Left colon (tissue), 2 donors: ENCODE results near the gene TXLNA. TPM values are rescaled to one million over a fixed set of nuclear protein-coding genes. Genes with fewer than 3 reads are reported as not detected.

Source experiments
- ATAC-seq: fragments of 200-7000 bp; cut with Tn5 transposase; one replicate; pipeline ENCODE4 v1.9.1; 2020; ENCODE audit warnings: mild to moderate bottlenecking, moderate library complexity
- DNase-seq, 2 donors: peaks; one replicate each; pipeline ENCODE4 v3.0.0-alpha.2; 2020
- intact Hi-C, 2 donors: fragments of 100-400 bp; cut with DNase I in 1 of 2; cut with micrococcal nuclease in 1 of 2; formaldehyde crosslinking; loops; one replicate each; pipeline versions ENCODE4 v1.11.2 to v1.14.0; 2022; cut with DNase I, micrococcal nuclease
- total RNA-seq, 2 donors: library from RNA; stranded (reverse); fragmentation: NEBNext Ultra II Directional; extraction: Animal tissue kit (Norgen Biotek cat#: 25700); gene quantifications; one replicate each; pipeline ENCODE4 v1.2.1, GENCODE V29; 2021
- donor health status: DM: no; HTN: no; CAD: no.
- donor health status: DM: yes; HTN: yes; CAD: no.

Gene TXLNA
- total RNA-seq, 2 donors from 2014 or later = 34.5 to 37.6 TPM

GRCh38 chr1:32181065-32181464 lies 1.6 kb downstream of the TXLNA start:
- no peak for DNase-seq

DNA sequence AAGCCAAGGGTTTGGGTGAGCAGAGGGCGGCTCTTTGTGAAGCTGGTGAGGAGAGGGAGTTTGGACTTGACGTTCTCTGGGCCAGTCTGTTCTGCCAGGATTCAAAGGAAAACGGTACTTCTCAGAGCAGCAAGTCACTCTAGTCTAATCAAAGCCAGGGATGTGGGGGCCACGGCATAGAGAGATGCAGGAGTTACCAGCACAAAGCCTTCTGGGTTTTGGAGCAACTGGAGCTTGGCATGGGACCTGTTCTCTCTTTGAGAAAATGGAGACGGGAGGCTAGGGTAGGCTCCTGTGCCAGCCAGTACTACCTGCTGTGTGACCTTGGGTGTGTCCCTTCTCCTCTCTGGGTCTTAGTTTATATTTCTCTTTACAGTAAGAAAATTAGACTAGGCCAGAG lies 2.1 kb downstream of the TXLNA start:
- DNase-seq (no peak), ATAC-seq (no peak)
- intact Hi-C loops = no loop called here

More at GRCh38 chr1:32181065-32181464, 1.6 kb downstream of the TXLNA start:
- ATAC-seq = no peak
- intact Hi-C loops = no loop called here

DNA sequence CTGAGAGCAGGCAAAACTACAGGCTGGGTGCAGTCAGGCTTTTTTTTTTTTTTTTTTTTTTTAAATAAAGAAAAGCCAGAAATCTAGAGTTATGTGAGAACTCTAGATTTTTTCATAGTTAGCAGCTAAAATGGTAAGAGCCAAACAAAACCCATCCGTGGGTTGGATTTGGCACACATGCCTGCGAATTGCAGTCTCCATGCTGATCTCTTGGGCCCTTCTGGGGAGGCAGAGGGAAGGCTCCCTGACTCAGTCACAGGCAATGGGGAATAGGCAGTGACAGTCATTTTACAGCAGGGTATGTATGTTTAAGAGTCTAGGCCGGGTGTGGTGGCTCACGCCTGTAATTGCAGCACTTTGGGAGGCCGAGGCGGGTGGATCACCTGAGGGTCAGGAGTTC lies 2.6 kb downstream of the TXLNA start:
- DNase-seq (no peak), ATAC-seq (no peak)
- intact Hi-C loops = no loop called here

- intact Hi-C loops = no loop called here
- DNase-seq (no peak), ATAC-seq (no peak)
These were observed 5.2 kb downstream of the TXLNA start for GRCh38 chr1:32184650-32185049.

- ATAC-seq = no peak
These were observed 6.6 kb downstream of the TXLNA start for GRCh38 chr1:32186077-32186476.

DNA sequence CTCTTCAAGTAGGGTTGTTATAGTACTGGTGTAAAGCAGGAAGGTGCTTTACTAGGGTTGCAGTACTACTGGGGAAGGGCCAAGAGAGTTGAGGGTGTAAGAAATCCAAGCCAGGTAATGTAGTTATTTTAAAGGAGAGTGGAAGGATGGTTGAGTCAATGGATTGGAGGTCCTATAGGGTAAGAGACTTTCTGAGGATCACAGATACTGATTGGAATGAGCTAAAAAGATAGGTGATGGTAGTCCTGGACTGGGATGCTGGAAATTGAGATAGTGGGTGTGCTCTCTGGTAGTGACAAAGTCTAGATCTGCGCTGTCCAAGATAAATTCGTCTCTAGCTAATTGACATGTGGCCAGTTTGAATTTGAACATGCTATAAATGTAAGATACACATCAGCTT lies 7.0 kb downstream of the TXLNA start:
- no peak for DNase-seq
- ATAC-seq = no peak
- intact Hi-C loops = no loop called here

More at GRCh38 chr1:32186077-32186476, 6.6 kb downstream of the TXLNA start:
- no peak for DNase-seq
- intact Hi-C loops = no loop called here

DNA sequence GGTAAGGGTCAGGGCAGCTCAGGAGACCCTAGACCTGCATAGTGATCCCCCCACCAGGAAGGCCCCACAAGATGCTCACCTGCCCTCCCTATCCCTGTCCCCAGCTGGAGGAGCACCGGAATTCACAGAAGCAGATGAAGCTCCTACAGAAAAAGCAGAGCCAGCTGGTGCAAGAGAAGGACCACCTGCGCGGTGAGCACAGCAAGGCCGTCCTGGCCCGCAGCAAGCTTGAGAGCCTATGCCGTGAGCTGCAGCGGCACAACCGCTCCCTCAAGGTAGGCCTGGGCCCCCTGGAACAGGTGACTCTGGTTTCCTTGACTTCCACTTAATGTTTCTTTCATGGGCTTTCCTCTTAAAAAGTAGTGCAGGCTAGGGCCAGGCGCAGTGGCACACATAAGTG lies 8.4 kb downstream of the TXLNA start:
- DNase-seq = no peak
- ATAC-seq = no peak
- intact Hi-C loops = no loop called here

- ATAC-seq = no peak
- DNase-seq = no peak
- intact Hi-C loops = no loop called here
These were observed 12.9 kb downstream of the TXLNA start for GRCh38 chr1:32192220-32192948.

DNA sequence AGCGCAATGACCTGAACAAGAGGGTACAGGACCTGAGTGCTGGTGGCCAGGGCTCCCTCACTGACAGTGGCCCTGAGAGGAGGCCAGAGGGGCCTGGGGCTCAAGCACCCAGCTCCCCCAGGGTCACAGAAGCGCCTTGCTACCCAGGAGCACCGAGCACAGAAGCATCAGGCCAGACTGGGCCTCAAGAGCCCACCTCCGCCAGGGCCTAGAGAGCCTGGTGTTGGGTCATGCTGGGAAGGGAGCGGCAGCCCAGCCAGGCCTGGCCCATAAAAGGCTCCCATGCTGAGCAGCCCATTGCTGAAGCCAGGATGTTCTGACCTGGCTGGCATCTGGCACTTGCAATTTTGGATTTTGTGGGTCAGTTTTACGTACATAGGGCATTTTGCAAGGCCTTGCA lies 15.5 kb downstream of the TXLNA start:
- ATAC-seq = no peak
- no peak for DNase-seq
- intact Hi-C loops = no loop called here

GRCh38 chr1:32195531-32195930 lies 16.1 kb downstream of the TXLNA start:
- DNase-seq (no peak), ATAC-seq (no peak)
- intact Hi-C loops = no loop called here

DNA sequence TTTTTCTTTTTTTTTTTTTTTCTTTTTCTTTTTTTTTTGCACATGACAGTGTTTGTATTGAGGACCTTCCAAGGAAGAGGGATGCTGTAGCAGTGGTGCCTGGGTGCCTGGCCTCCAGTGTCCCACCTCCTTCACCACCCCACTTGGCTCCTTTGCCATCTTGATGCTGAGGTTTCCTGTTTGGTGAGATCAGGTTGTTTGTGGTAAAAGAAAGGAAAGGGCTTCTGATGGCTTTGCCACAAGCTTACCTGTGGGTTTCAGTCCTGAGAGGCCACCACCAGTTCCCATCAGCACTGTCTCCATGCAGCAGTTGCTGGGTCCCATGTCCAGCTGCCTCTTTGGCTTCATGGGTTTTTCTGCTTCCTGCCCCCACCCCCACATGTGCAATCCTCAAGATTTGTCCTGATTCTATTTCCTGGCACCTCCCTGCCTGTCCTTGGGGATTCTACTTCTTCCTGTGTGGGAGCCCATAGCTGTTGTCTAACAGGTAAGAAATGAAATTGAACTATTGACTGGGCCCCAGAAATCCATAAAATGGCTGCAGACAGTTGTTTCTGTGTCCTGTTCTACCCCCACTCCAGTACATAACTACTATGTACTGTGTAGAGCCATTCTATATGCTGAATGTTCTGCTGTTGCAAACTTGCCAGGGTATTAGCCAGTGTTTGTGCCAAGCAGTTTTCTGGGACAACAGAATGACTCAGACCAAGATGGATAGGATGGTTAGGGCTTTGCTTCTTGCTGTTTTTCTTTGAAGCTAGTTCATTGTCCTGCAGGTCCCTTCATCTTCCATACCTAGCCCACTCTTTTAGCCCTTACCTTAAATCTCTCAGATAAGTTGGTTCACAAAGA lies 16.7 kb downstream of the TXLNA start:
- DNase-seq = no peak
- intact Hi-C loops = no loop called here
- no peak for ATAC-seq

DNA sequence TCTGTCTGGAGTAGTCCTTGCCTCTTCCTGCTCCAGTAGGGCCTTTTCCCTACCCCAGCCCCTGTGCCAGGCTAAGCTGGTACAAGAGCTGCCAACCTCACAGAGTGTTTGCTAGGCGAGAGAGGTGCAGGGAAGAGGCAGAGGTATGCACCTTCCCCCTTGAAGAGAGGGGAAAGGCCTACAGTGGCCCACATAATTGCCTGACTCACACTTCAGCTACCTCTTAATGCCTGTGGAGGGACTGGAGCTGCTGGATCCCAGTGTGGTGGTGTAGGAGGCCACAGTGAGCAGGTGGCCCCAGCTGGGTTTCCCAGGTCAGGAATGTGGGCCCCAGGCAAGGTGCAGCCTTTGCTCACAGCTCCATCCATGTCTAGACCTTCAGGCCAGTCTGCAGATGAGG lies 17.6 kb downstream of the TXLNA start:
- no peak for DNase-seq
- no peak for ATAC-seq
- intact Hi-C loops = no loop called here

DNA sequence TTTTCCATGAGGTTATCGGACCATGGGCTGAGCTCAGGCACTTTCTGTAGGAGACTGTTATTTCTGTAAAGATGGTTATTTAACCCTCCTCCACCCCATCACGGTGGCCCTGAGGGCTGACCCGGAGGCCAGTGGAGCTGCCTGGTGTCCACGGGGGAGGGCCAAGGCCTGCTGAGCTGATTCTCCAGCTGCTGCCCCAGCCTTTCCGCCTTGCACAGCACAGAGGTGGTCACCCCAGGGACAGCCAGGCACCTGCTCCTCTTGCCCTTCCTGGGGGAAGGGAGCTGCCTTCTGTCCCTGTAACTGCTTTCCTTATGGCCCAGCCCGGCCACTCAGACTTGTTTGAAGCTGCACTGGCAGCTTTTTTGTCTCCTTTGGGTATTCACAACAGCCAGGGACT lies 18.4 kb downstream of the TXLNA start:
- intact Hi-C loops = no loop called here
- no peak for ATAC-seq
- DNase-seq = no peak

DNA sequence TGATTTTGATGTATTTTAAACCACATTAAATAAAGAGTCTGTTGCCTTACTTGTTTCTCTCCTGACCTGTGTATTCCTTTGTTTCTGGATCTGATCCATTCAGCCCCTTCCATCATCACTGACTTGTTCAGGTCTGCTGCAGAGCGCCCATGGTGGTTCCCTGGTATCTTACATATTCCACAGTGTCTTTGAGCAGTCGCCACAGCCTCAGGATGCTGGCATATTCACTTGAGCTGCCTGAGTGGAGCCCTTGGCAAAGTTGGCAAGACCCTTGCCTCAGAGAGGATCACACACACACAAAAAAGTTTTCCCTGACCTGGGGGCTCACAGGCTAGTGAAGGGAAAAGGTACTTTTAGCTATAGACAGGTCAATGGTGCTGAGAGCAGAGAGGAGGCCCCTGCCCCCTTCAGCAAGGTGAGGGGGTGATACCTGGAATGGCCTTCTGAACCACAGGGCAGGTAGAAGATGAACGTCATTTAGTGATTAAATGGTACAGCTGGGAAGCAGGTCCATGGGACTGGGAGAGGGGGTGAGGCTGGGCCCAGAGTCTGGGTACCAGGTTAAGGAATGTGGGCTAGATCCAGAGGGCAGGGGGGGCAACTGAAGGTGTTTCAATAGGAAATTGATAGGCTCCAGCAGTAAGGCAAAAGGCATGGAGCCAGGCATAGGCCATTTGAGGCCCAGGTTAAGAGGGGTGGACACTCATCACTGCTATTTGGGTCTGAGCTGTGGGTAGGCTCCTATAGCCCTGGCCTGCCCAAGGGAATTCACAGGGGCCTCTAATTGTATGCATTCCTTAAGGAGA lies 19.0 kb downstream of the TXLNA start:
- intact Hi-C loops = no loop called here
- ATAC-seq (no peak), DNase-seq (no peak)

DNA sequence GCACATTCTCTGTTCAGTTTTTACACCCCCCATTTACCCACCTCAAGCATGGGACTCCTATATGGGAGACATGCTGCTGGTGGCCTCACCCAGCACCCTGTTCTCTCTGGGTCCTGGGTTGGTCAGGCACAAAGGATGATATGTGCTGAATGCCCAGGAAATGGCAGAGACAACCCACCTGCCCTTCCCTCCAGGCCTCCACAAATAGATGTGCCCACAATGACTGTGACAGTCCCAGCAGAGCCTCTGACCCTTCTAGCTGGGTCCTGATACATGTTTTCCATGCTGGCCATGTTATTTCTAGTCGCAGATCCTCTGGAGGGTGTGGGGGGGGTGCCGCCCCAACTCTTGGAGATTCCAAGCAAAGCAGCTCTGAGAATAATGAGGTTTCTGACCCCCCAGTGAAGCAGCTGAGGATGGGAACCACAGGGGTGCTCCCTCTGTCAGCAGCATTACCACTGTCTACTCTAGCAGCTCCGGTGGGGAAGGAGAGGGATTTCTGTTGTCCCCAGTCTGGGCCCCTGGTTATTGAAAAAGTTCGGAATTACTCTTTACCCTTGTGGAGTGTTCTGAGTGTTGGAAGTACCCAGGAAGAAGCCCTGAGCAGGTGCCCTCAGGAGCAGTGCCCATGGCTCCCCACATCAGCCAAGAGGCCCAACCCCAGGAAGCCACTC lies 19.7 kb downstream of the TXLNA start:
- no peak for DNase-seq
- intact Hi-C loops = no loop called here
- ATAC-seq = no peak

DNA sequence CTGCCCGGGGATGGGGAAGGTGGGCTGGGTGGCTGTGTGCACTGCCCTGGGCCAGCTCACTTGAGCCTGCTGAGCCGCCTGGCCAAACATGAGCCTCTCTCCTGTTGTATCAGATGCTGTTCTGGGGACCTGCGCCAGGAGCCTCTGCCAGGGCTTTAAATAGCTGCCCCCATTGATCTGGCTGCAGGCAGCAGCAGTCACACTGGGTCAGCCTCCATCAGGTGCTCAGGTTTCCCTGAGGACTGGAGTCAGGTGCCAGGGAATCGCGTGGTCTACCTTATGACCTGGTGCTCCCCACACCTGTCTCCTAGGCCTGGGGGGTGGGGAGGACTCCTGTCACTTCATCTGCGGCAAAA lies 20.2 kb downstream of the TXLNA start:
- intact Hi-C loops = no loop called here
- DNase-seq = peak; percentile 27 to 38
- no peak for ATAC-seq

DNA sequence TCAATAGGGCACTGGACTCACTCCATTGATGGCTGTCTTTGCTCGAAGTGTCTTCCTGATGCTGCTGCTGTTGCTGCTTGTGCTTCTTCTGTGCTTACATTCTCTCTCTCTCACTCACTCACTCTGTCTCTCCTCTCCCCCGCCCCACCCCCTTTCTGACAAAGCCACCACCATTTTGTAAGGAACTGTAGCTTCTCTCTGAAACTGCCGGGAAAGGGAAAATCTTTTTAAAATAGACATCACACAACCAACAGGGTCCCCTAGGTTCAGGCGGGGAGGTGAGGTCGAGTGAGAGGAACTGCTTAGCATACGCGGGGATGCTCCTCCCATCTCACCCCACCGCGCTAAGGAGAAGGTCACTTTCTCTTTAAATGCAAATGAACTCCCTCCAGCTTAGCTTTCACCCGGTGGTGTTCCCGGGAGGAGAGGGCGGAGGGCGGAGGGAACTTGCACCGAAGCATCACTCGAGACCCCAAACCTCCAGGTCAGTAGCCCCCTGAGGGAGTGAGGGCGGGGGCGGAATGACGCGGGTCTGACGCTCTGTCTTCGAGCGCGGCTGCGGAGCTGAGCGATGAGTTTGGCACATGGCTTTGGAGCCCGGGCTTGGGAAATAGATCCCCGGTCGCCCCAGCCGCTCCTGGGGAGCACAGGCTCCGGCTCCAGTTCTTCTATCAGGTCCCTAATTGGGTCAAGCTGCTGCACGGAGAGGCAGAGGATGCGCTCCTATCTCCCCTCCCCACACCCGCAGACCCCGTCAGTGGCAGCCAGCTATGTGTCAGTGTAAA lies 20.9 kb downstream of the TXLNA start, which contains the start of gene CCDC28B:
Gene CCDC28B (plus strand): TSS at position 370 of the 785 bp plus-strand sequence. CDS start 1,341 bp downstream, outside the sequence.
- DNase-seq = peak; percentile 49 to 56
- ATAC-seq = peak; percentile 43
- intact Hi-C loops = no loop called here
